ENCODE results near the gene PRPS1L1.

PRPS1L1 gene

DNA sequence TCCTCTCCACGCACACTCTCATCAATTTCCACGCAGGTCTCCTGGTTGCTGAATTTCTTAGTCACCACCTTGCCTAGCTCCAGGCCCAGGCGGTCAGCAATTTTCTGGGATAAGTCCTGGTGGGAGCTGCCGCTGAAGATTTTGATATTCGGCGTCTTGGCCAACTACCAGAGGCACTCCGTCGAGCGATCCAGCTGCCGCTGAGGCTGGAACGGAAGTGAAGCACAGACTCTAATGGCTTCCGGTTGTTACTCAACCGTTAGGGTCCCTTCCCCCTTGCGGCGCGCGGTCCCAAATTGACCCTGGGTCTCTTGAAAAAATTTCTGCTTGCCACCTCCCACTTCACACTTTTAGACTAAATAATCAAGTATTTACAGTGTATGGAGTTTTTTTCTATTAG, at the start of gene PRPS1L1:
Gene PRPS1L1, minus strand, starts transcription at position 219 of the 400 bp plus-strand sequence.
- DNase-seq (ENCODE audit: low spot score), result no peak

DNA sequence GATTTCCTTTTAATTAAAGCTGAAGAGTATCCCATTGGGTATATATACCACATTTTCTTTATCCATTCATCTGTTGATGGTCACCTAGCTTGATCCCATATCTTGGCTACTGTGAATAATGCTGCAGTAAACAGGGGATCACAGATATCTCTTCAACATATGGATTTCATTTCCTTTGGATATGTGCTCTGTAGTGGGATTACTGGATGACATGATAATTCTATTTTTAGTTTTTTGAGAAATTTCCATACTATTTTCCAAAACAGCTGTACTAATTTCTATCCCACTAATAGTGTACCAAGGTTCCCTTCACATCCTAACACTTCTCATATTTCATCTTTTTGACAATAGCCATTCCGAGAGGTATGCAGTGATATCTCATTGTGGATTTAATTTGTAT, 48.8 kb upstream of the PRPS1L1 start:
- no peak for DNase-seq (ENCODE audit: low spot score)

DNA sequence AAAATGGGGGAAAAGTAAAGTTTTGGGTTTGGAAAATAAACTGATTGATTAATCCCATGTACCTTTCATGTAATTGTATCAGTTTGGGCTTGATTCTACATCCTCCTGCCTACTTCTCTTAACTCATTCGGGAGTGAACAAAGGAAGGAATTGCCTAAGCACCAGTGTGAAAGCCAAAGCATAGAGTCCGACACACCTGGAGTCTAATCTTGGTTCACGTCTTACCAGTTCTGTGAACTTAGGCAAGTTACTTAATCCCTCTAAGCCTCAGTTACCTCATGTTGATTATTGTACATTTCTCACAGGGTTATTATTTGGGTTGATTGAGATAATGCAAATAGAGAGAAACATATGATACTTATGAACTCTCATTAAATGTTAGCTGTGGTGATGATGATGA, 41.1 kb upstream of the PRPS1L1 start:
- DNase-seq (ENCODE audit: low spot score), result no peak

GRCh38 chr7:18064242-18064838, 36.7 kb upstream of the PRPS1L1 start:
- DNase-seq (ENCODE audit: low spot score), result peak; percentile 6

- DNase-seq (ENCODE audit: low spot score), result no peak
Measured at GRCh38 chr7:18063149-18063901, 35.7 kb upstream of the PRPS1L1 start.

DNA sequence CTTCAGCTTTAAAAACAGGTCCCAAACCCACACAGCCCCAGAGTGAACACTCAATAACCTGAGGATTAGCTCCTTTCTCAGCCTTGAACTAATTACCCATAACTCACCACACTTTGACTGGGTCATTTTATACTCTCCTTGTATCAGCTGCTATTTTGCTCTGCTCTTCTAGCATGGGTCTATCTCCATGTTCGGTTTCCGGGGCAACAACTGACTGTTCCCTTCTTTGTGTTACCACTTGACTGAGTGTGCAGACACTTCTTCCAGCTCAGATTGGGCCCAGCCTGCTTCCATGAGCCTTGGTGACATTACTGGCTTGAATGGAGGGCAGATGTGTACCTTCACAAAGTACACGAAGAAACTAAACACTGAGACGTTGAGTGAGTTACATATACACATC, 31.5 kb upstream of the PRPS1L1 start:
- DNase-seq (ENCODE audit: low spot score), result no peak

DNA sequence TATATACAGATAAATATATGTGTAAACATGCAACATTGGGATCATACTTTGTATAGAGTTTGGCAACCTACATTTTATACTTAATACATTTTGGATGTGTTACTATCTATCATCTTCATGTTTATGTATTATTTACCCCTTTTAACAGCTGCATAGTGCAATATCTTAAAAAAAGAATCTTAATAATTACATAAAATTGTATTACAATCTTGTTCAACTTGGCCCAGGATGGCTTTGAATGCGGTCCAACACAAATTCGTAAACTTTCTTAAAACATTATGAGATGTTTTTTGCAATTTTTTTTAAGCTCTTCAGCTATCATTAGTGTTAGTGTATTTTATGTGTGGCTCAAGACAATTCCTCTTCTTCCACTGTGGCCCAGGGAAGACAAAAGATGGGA, 26.3 kb upstream of the PRPS1L1 start:
- DNase-seq (ENCODE audit: low spot score), result no peak

- no peak for DNase-seq (ENCODE audit: low spot score)
Measured at GRCh38 chr7:18053177-18053928, 25.7 kb upstream of the PRPS1L1 start.

GRCh38 chr7:18049262-18049661, 21.6 kb upstream of the PRPS1L1 start:
- no peak for DNase-seq (ENCODE audit: low spot score)

DNA sequence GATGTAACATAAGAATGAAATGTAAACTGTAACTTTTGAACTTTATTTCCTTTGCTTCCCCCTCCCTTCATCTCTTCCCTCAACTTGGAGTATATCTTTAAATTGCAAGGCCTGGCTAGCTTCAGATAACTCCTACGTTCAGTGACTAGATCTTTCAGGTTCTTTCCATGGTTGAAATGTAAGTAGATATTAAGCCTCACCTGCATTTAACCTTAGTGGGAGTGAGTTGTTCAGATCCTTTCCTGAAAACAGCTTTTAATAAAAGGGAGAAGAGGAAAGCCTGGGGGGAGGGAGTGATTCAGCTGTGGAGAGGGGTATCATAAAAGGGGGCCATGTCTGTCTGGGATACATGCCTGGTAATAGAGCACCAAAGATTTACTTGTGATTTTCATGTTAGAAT, 19.0 kb upstream of the PRPS1L1 start:
- no peak for DNase-seq (ENCODE audit: low spot score)

- DNase-seq (ENCODE audit: low spot score), result no peak
Measured at GRCh38 chr7:18045171-18045570, 17.5 kb upstream of the PRPS1L1 start.

- no peak for DNase-seq (ENCODE audit: low spot score)
Measured at GRCh38 chr7:18041191-18041590, 13.5 kb upstream of the PRPS1L1 start.

DNA sequence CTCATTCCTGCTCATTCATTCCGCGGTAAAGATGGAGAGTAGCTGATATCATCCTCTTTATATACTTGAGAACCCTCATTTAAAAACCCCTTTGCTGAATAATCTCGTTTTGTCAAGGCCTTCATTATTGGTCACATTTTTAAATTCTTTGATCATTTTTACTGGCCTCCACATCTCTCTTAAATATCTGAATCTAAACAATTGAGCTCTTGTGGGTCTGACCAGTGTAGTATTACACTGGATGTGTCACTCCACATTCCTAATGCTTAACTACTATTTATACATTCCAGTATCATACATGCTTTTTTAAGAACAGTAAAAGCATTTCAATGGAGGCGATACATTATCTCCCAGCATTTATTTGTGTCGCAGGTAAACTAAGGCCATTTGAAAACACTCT, 12.6 kb upstream of the PRPS1L1 start:
- DNase-seq (ENCODE audit: low spot score), result no peak

DNA sequence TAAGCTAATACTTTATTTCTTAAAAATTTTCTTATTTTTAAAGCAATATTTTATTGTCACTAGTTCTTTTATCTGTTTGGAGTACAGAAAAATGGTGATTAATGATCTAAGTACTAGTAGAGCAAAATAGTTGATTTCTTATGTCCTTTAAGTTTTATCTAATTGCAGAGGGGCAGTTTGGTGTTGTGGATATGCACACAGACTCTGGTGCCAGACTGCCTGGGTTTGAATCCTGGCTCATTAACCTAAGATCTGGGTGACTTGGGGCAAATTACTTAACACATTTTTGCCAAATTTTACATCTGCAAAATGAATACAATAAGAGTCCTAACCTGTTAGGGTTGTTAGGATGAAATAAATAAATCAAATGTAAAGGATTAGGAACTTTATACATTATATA, 10.7 kb upstream of the PRPS1L1 start:
- DNase-seq (ENCODE audit: low spot score), result no peak

GRCh38 chr7:18037609-18038008, 10.0 kb upstream of the PRPS1L1 start:
- no peak for DNase-seq (ENCODE audit: low spot score)

- no peak for DNase-seq (ENCODE audit: low spot score)
Measured at GRCh38 chr7:18036783-18037182, 9.1 kb upstream of the PRPS1L1 start.

GRCh38 chr7:18030758-18031157, 3.1 kb upstream of the PRPS1L1 start:
- DNase-seq (ENCODE audit: low spot score), result no peak

DNA sequence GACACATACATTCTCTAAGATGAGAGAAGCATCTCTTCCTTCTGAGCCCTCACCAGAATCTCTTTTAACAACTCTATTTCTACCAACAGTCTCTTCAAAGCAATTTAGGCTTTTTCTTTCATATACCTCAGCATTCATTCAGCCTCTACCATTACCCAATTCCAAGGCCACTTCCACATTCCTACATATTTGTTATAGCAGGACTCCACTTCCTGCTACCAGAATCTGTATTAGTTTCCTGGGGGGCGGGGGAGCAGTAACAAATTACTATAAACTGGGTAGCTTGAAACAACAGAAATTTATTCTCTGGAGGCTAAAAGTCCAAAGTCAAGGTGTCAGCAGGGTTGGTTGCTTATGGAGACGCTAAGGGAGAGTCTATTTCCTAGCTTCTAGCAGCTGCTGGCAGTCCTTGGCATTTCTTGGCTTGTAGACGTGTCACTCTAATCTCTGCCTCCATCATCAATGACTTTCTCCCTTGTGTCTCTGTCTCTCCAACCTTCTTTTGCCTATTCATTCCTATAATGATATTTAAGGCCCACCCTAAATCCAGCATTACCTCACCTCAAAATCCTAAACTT, 7.4 kb downstream of the PRPS1L1 start:
- no peak for DNase-seq (ENCODE audit: low spot score)

DNA sequence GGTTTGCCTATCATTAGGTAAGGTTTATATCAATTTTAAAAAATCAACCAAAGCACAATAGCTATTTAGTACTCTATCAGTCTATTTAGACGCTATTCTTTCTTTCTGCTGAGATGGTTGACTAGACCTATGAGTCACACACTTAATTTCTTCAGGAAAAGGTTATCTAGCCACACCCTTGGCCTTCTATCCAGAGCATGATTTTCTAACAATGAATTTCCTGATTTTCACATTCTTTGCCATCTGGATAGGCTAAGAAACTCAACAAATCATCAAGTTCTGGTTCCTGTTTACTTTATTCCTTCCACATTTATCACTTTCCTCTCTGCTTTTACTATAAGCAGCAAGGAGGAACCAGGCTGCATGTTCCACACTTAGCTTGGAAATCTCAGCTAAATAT, 8.1 kb downstream of the PRPS1L1 start:
- no peak for DNase-seq (ENCODE audit: low spot score)

- DNase-seq (ENCODE audit: low spot score), result no peak
Measured at GRCh38 chr7:18018296-18019215, 9.1 kb downstream of the PRPS1L1 start.

GRCh38 chr7:18016547-18017444, 10.8 kb downstream of the PRPS1L1 start:
- DNase-seq (ENCODE audit: low spot score), result no peak

Data from CD4-positive, alpha-beta T cell treated with Interleukin-15 for 4 hours (primary cell).